H9 (cell line): Measurements from ENCODE around the gene SLMAP. TPM values are rescaled to one million over a fixed set of nuclear protein-coding genes. Genes with fewer than 3 reads are reported as not detected.

Experiments
- DNase-seq: peaks from one replicate; pipeline ENCODE4 v3.0.0-alpha.2; 2017
- H2AFZ ChIP-seq: one replicate; pipeline ENCODE4 v1.6.1; 2013; ENCODE audit warnings: mild to moderate bottlenecking, low read length, control low read depth, moderate library complexity
- H2AK5ac ChIP-seq: 2 replicates; pipeline ENCODE4 v1.6.1; 2013; ENCODE audit warnings: low read length, control low read depth, mixed read lengths; ENCODE audit not compliant: insufficient read length
- H2BK120ac ChIP-seq: one replicate; pipeline ENCODE4 v1.6.1; 2013; ENCODE audit warnings: low read depth, mild to moderate bottlenecking, low read length, control low read depth, inconsistent platforms; ENCODE audit not compliant: poor library complexity, severe bottlenecking
- H2BK12ac ChIP-seq: 2 replicates; pipeline ENCODE4 v1.6.1; 2013; ENCODE audit warnings: low read length, control low read depth, mixed read lengths, low read depth; ENCODE audit not compliant: insufficient read length
- H2BK15ac ChIP-seq: 2 replicates; pipeline ENCODE4 v1.6.1; 2013; ENCODE audit warnings: low read depth, low read length, control low read depth
- H2BK20ac ChIP-seq: one replicate; pipeline ENCODE4 v1.6.1; 2013; ENCODE audit warnings: low read depth, mild to moderate bottlenecking, low read length, control low read depth, inconsistent platforms; ENCODE audit not compliant: poor library complexity, severe bottlenecking
- H2BK5ac ChIP-seq: 2 replicates; pipeline ENCODE4 v1.6.1; 2013; ENCODE audit warnings: low read length, control low read depth, mixed read lengths; ENCODE audit not compliant: insufficient read length
- H3K14ac ChIP-seq: 2 replicates; pipeline ENCODE4 v1.6.1; 2013; ENCODE audit warnings: low read length, control low read depth; ENCODE audit not compliant: insufficient read depth
- H3K18ac ChIP-seq: 2 replicates; pipeline ENCODE4 v1.6.1; 2013; ENCODE audit warnings: low read depth, mild to moderate bottlenecking, mixed read lengths, low read length, control low read depth; ENCODE audit not compliant: insufficient read length
- H3K23ac ChIP-seq: 2 replicates; pipeline ENCODE4 v1.6.1; 2013; ENCODE audit warnings: low read length, control low read depth, mixed read lengths, low read depth; ENCODE audit not compliant: insufficient read length
- H3K23me2 ChIP-seq: 2 replicates; pipeline ENCODE4 v1.6.1; 2013; ENCODE audit warnings: low read depth, mild to moderate bottlenecking, mixed read lengths, low read length, control low read depth; ENCODE audit not compliant: insufficient read length, poor library complexity, severe bottlenecking
- H3K27ac ChIP-seq: 2 replicates; pipeline ENCODE4 v1.5.1; 2013; ENCODE audit warnings: low read length, control low read depth, mixed read lengths, low read depth; ENCODE audit not compliant: insufficient read length
- H3K27me3 ChIP-seq: 2 replicates; pipeline ENCODE4 v1.6.1; 2013; ENCODE audit warnings: low read length, control low read depth, inconsistent platforms; ENCODE audit not compliant: insufficient read depth
- H3K4ac ChIP-seq: 2 replicates; pipeline ENCODE4 v1.6.1; 2013; ENCODE audit warnings: low read depth, mild to moderate bottlenecking, control low read depth, inconsistent platforms, low read length, moderate library complexity
- H3K4me1 ChIP-seq: 2 replicates; pipeline ENCODE4 v1.6.1; 2013; ENCODE audit warnings: low read length, control low read depth, inconsistent platforms; ENCODE audit not compliant: insufficient read depth
- H3K4me2 ChIP-seq: 2 replicates; pipeline ENCODE4 v1.6.1; 2013; ENCODE audit warnings: low read length, control low read depth, mixed read lengths; ENCODE audit not compliant: insufficient read length, insufficient read depth
- H3K56ac ChIP-seq: 2 replicates; pipeline ENCODE4 v1.6.1; 2013; ENCODE audit warnings: low read depth, mild to moderate bottlenecking, mixed read lengths, low read length, control low read depth; ENCODE audit not compliant: insufficient read length
- H3K79me1 ChIP-seq: 2 replicates; pipeline ENCODE4 v1.6.1; 2013; ENCODE audit warnings: low read depth, mild to moderate bottlenecking, moderate library complexity, low read length, control low read depth, inconsistent platforms; ENCODE audit not compliant: insufficient read depth, poor library complexity, severe bottlenecking
- H3K79me2 ChIP-seq: 2 replicates; pipeline ENCODE4 v1.6.1; 2013; ENCODE audit warnings: low read length, control low read depth, inconsistent platforms; ENCODE audit not compliant: insufficient read depth
- H3K9ac ChIP-seq: 2 replicates; pipeline ENCODE4 v1.6.1; 2013; ENCODE audit warnings: low read length, control low read depth, mixed read lengths; ENCODE audit not compliant: insufficient read length; ENCODE audit errors: extremely low read depth
- H3K9me3 ChIP-seq: one replicate; pipeline ENCODE4 v1.6.1; 2013; ENCODE audit warnings: low read depth, low read length, inconsistent platforms; ENCODE audit not compliant: control insufficient read depth
- H3T11ph ChIP-seq: one replicate; pipeline ENCODE4 v1.6.1; 2013; ENCODE audit warnings: mild to moderate bottlenecking, low read length, control low read depth, inconsistent platforms
- H4K20me1 ChIP-seq: one replicate; pipeline ENCODE4 v1.6.1; 2013; ENCODE audit not compliant: control insufficient read depth, insufficient read length, insufficient read depth
- H4K5ac ChIP-seq: 2 replicates; pipeline ENCODE4 v1.6.1; 2013; ENCODE audit warnings: low read depth, mild to moderate bottlenecking, mixed read lengths, low read length, control low read depth; ENCODE audit not compliant: insufficient read length
- H4K8ac ChIP-seq: replicated peaks from 2 replicates; pipeline ENCODE4 v1.6.1; 2013; ENCODE audit warnings: low read length, control low read depth, mixed read lengths, low read depth; ENCODE audit not compliant: insufficient read length
- H4K91ac ChIP-seq: 2 replicates; pipeline ENCODE4 v1.6.1; 2013; ENCODE audit warnings: low read depth, mild to moderate bottlenecking, moderate library complexity, mixed read lengths, low read length, control low read depth; ENCODE audit not compliant: insufficient read length
- H3K27ac Mint-ChIP-seq, 3 experiments: 2 replicates in 2 of 3; 3 replicates in 1 of 3; pipeline ENCODE4 v1.8.0; 2020 to 2021; ENCODE audit warnings: mixed read lengths in 3 of 3, mild to moderate bottlenecking in 1 of 3, moderate library complexity in 1 of 3
- H3K27me3 Mint-ChIP-seq: 2 replicates; pipeline ENCODE4 v1.8.0; 2021; ENCODE audit warnings: low read depth, mild to moderate bottlenecking, moderate library complexity, mixed read lengths
- H3K36me3 Mint-ChIP-seq, 3 experiments: 2 replicates in 2 of 3; 3 replicates in 1 of 3; pipeline ENCODE4 v1.8.0; 2020 to 2021; ENCODE audit warnings: low read depth in 3 of 3, mixed read lengths in 3 of 3; ENCODE audit not compliant: insufficient read depth in 1 of 3
- H3K4me1 Mint-ChIP-seq, 2 experiments: 2 replicates each; pipeline ENCODE4 v1.8.0; 2020; ENCODE audit warnings: mixed read lengths in 2 of 2
- H3K4me3 Mint-ChIP-seq, 2 experiments: 2 replicates in 1 of 2; 3 replicates in 1 of 2; pipeline ENCODE4 v1.8.0; 2020 to 2021; ENCODE audit warnings: mild to moderate bottlenecking in 2 of 2, mixed read lengths in 2 of 2, moderate library complexity in 1 of 2
- H3K9me3 Mint-ChIP-seq, 2 experiments: 2 replicates in 1 of 2; 3 replicates in 1 of 2; pipeline ENCODE4 v1.8.0; 2020; ENCODE audit warnings: mild to moderate bottlenecking in 2 of 2, mixed read lengths in 2 of 2, moderate library complexity in 1 of 2
- CTCF ChIP-seq: fragments of 200-600 bp; sonication (generic); conservative IDR thresholded peaks from 3 replicates; pipeline ENCODE4 v1.8.0; 2021; ENCODE audit warnings: antibody characterized with exemption, mild to moderate bottlenecking
- WGBS: extraction: QIAGEN DNeasy Blood & Tissue Kit; methylation state at CpG from one replicate; pipeline ENCODE4 v1.1.7; 2013; ENCODE audit warnings: missing lambda C conversion rate, low lambda C conversion rate, mixed read lengths; ENCODE audit not compliant: insufficient read length; ENCODE audit errors: extremely low coverage; 5-methylcytosine and 5-hydroxymethylcytosine counted together
- total RNA-seq: library from RNA; stranded (reverse); gene quantifications from 2 replicates; pipeline ENCODE4 v1.2.1, GENCODE V29; 2021

The SLMAP gene
- total RNA-seq, 1 experiment from 2014 or later = 65.1 TPM

- TF ChIP-seq CTCF = no peak
- no peak overlapping the region for H2BK20ac ChIP-seq
- Mint-ChIP-seq H3K4me1 (peaks cover 5 to 6% of the 10 kb centered on the region in 2 experiments; a peak in 2 of 4 replicates), H3K27ac (no peak overlapping the region), H3K27me3 (no peaks in the 10 kb centered on the region), H3K4me3 (no peak overlapping the region), H3K9me3 (no peaks in the 10 kb centered on the region), H3K36me3 (no peaks in the 10 kb centered on the region)
- no peaks in the 10 kb centered on the region for H3K79me1 ChIP-seq
- no peak overlapping the region for H3K56ac ChIP-seq
- no peaks in the 10 kb centered on the region for H3K23me2 ChIP-seq
- no peak overlapping the region for H3K18ac ChIP-seq
- no peaks in the 10 kb centered on the region for H3K9me3 ChIP-seq
- H3K27ac ChIP-seq = no peak overlapping the region
- H4K20me1 ChIP-seq = no peaks in the 10 kb centered on the region
- H2AK5ac ChIP-seq = no peak overlapping the region
- H3K4me1 ChIP-seq = no peaks in the 10 kb centered on the region
- H2BK5ac ChIP-seq = no peak overlapping the region
- H3K23ac ChIP-seq = no peak overlapping the region
- no peak overlapping the region for H2BK12ac ChIP-seq
- H4K5ac ChIP-seq = no peak overlapping the region
- no peak overlapping the region for H2AFZ ChIP-seq
- no peak overlapping the region for H3K4me2 ChIP-seq
- DNase-seq = no peak
- H3K79me2 ChIP-seq = no peaks in the 10 kb centered on the region; the same call in 1 of the 2 replicates
- H3K4ac ChIP-seq = no peak overlapping the region
- no peak overlapping the region for H3K9ac ChIP-seq
- H4K8ac ChIP-seq = no peak overlapping the region
- no peak overlapping the region for H3T11ph ChIP-seq
- H4K91ac ChIP-seq = no peak overlapping the region
- H3K27me3 ChIP-seq = no peaks in the 10 kb centered on the region
- no peak overlapping the region for H2BK15ac ChIP-seq
- no peak overlapping the region for H3K14ac ChIP-seq
- no CpG with 5 or more reads among the region's 2 CpGs for WGBS
- H2BK120ac ChIP-seq = no peak overlapping the region
Observed at GRCh38 chr3:57787867-57788623, 31.9 kb downstream of the SLMAP start.
